ENCODE measurements around the gene CD70. TPM values are rescaled to one million over a fixed set of nuclear protein-coding genes. Genes with fewer than 3 reads are reported as not detected.

CD70 gene
- total RNA-seq, 1 donor from 2014 or later = 21.4 TPM

- Histone ChIP-seq H3K4me3 (ENCODE audit: low read depth, low read length) (no peak overlapping the region), H3K36me3 (ENCODE audit: control insufficient read depth, insufficient read depth, low read length) (no peaks in the 10 kb centered on the region), H3K27me3 (ENCODE audit: control insufficient read depth, insufficient read depth, low read length) (no peaks in the 10 kb centered on the region)
- TF ChIP-seq CTCF (IDR thresholded peaks at IDR 0.05; ENCODE audit: insufficient read depth, low read length, poor library complexity, severe bottlenecking) = no peak
- DNase-seq (ENCODE audit: low read depth) = no peak
Measured at GRCh38 chr19:6596621-6597020, 5.7 kb upstream of the CD70 start.

- Histone ChIP-seq H3K36me3 (ENCODE audit: control insufficient read depth, insufficient read depth, low read length) (no peaks in the 10 kb centered on the region), H3K27me3 (ENCODE audit: control insufficient read depth, insufficient read depth, low read length) (no peaks in the 10 kb centered on the region), H3K4me3 (ENCODE audit: low read depth, low read length) (no peak overlapping the region)
- no peak for DNase-seq (ENCODE audit: low read depth)
- no peak for TF ChIP-seq CTCF (IDR thresholded peaks at IDR 0.05; ENCODE audit: insufficient read depth, low read length, poor library complexity, severe bottlenecking)
Measured at GRCh38 chr19:6593651-6594416, 2.9 kb upstream of the CD70 start.

DNA sequence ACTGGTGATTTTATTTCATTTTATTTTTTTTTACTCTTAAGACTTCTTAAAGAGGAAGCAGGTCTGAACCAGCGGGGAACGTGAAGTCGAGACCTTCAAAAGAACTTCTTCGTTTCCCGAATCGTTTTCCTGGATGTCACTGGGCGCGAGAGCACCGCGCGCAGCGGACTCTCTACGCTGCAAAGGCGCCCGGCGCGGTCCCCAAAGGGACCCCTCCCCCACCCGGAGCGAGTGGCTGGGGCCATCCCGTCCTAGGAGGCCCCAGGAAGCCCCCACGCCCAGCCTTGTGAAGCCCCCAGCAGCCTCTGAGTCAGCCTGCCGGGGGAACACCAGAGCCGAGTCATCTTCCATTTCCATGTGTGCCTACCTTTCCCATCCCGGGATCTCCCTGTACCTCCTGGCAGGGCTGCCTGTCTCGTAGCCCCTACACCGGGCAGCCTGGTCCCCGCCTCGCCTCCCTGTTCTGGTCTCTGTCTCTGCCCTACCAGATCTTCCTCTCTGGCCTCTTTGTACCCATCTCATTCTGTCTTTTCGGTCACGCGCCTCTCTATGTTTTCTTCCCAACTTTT, 608 bp downstream of the CD70 start:
- Histone ChIP-seq H3K4me3 (ENCODE audit: low read depth, low read length) (peak overlapping the region; percentile 66), H3K27me3 (ENCODE audit: control insufficient read depth, insufficient read depth, low read length) (peaks cover 3% of the 10 kb centered on the region), H3K36me3 (ENCODE audit: control insufficient read depth, insufficient read depth, low read length) (no peaks in the 10 kb centered on the region)
- TF ChIP-seq CTCF (IDR thresholded peaks at IDR 0.05; ENCODE audit: insufficient read depth, low read length, poor library complexity, severe bottlenecking) = no peak
- no peak for DNase-seq (ENCODE audit: low read depth)

DNA sequence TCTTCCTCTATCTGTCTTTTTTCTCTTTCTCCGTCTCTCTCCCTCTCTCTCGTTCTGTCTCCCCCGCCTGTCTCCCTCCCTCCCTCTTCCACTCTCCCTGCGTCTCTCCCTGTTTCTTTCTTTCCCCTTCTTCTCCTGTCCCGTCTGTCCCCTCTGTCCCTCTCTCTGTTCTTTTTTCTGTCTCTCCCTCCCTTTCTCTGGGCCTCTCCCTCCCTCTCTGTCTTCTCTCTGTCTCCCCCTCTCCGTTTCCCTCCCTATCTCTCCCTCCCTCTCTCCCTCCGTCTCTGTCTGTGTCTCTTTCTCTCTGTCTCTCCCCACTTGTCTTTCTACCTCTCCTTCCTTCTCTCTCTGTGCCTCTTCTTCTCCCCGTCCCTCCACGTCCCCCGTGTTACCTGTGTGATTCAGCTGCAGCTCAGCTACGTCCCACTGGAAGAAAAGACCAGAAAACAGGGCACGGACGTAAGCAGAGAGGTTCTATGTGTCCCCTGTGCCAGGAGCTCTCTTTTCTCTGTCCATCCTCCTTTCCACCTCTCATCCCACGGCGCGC, 1.2 kb downstream of the CD70 start:
- Histone ChIP-seq H3K4me3 (ENCODE audit: low read depth, low read length) (peak overlapping the region; percentile 66), H3K27me3 (ENCODE audit: control insufficient read depth, insufficient read depth, low read length) (peaks cover 3% of the 10 kb centered on the region), H3K36me3 (ENCODE audit: control insufficient read depth, insufficient read depth, low read length) (no peaks in the 10 kb centered on the region)
- TF ChIP-seq CTCF (IDR thresholded peaks at IDR 0.05; ENCODE audit: insufficient read depth, low read length, poor library complexity, severe bottlenecking) = no peak
- DNase-seq (ENCODE audit: low read depth) = no peak

- no peak for TF ChIP-seq CTCF (IDR thresholded peaks at IDR 0.05; ENCODE audit: insufficient read depth, low read length, poor library complexity, severe bottlenecking)
- H3K4me3 ChIP-seq (ENCODE audit: low read depth, low read length) = peak overlapping the region; percentile 66
- H3K27me3 ChIP-seq (ENCODE audit: control insufficient read depth, insufficient read depth, low read length) = peaks cover 3% of the 10 kb centered on the region
- no peaks in the 10 kb centered on the region for H3K36me3 ChIP-seq (ENCODE audit: control insufficient read depth, insufficient read depth, low read length)
- DNase-seq (ENCODE audit: low read depth) = no peak
Measured at GRCh38 chr19:6588508-6589345, 2.2 kb downstream of the CD70 start.

Measured in kidney epithelial cell (primary cell).